Measurements from ENCODE around the gene ITPRIPL1.
A peak's percentile ranks its signal among the peaks of the same experiment; 100 is the strongest.
"Not testable (repeated sequence)": the region's sequence is repeated elsewhere in the genome, so short reads cannot be mapped to it uniquely, and the experiment has no call there.

The ITPRIPL1 gene, protein sequence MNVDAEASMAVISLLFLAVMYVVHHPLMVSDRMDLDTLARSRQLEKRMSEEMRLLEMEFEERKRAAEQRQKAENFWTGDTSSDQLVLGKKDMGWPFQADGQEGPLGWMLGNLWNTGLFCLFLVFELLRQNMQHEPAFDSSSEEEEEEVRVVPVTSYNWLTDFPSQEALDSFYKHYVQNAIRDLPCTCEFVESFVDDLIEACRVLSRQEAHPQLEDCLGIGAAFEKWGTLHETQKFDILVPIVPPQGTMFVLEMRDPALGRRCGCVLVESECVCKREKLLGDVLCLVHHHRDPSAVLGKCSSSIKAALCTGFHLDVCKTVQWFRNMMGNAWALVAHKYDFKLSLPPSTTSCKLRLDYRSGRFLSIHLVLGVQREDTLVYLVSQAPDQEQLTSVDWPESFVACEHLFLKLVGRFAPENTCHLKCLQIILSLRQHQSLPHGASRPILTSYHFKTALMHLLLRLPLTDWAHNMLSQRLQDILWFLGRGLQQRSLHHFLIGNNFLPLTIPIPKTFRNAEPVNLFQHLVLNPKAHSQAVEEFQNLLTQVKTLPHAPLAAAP

DNA sequence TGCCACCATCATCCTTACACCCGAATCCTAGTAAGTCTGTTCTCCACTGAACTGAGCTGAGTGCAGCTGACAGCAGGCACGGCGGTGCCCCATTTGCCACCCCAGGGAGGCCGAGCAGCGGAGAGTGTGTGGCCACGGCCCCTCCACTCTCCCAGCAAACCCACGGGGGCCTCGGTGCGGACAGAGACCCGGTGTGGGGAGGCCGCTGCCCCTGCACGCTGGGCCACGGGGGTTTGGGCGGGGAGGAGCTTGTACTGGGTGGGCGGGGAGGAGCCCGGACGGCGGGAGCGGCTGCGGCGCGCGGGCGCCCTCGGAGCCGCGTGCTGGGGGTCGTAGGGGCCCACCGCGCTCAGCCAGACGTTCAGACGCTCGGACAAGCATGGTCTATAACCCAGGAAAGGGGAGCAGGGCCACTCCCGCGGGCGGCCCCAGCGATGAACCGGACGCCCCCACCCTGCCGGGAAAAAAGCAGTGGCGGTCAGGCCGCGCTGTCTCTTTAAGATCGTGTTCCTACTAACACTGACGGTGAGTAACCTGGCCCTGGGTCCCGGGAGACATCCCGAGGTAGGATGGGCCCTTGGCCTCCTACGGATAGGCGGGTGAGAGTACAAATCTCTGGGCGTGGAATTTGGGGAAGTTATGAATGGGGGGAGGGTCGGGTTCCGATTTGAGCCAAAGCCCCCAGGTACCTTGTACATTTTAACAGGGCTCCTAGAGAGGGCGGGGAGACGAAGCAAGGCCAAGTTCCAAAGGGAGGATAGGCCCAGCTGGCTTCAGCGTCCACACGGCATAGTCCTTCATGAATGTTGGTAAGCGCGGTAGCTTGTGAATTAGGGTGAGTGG lies at the start of gene ITPRIPL1:
ITPRIPL1 (plus strand) TSS at position 277 of the 843 bp plus-strand sequence; CDS start at position 800, 523 bp downstream.
- peak; percentile 43 for DNase-seq (ENCODE audit: low read depth)

DNA sequence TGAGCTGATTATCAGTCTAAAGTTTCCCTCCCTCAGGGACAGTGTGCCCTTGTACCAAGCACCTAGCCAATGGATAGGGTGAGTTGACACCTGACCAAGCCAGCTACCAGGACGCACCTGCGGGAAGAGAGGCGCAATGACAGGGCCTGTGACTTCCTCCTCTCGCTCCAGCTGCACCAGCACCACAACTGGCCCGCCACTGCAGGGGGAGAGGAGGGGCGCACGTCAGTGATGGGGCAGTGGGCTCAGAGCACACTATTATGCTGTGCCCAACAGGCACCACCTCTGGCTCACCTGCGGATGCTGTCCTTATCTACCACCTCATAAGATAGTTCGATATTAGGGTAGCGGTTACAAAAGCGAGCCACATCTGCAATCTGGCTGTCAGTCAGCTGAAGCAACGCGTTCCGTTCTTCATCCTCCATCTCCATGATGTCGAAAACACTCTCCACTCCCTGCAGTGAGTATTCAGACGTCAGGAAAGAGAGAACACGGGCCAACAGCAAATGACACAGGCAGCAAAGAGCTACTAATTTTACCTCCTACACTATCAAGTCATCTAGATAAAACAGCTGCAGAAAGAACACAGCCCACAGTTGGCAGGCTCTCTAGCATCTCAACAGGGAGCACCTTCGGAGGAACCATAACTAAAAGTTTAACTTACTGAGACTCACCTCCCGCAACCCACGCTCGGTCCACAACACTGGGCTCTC lies 48.2 kb upstream of the ITPRIPL1 start:
- DNase-seq (ENCODE audit: low read depth): no peak

DNA sequence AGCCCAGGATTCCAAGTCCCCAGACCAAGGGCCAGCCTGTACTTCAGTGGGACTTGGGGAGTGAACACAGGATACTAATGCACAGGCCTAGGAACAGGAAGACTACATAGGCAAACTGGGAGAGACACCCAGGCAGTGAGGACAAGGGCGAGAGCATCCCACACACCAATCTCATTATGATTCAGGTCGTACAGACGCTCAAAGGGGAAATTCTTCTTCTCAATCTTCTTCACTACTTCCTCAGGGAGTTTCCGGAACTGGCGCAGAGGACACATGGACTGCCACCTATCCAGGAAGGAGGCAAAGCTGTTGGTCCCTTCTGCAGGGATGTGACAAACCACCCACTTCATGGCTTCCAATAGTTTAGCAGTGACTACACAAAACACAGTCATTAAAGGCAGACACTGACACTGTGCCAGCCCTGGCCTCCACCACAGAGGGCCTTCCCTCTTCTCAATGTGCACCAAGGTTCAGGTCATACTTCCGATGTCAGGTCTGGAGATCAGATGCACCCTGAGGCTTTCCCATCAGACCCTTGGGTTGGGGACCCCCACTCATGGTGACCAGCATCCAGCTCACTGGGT lies 37.8 kb upstream of the ITPRIPL1 start:
- DNase-seq (ENCODE audit: low read depth): no peak

DNA sequence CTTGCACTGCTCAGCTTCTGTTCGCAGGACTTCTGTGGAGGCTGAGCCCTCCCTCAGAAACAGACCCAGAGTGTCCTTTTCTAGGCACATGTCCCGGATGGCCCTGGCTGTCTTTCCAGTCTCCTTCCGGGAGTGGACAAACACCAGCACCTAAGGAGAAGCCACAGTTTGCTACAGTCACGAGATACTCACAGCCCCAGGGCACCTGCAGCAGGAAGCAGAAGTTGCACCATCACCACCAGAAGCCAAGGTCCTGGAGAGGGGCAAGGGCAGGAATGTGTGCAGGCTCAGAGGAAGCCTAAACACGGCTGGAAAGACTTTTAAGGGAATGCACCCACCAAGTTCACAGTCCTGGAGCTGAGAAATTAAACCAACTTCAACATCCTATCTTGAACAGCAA lies 33.4 kb upstream of the ITPRIPL1 start:
- DNase-seq (ENCODE audit: low read depth): no peak

DNA sequence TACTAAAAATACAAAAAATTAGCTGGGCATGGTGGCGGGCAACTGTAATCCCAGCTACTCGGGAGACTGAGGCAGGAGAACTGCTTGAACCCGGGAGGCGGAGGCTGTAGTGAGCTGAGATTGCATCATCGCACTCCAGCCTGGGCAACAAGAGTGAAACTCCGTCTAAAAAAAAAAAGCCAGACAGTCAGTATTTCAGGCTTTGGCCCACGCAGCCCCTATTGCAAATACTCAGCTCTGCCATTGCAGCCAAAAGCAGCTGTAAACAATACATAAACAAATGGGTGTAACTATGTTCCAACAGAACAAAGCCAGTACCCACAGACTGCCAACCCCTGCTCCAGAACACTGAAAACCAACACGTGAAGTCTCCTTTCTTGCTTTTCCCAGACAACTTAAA lies 30.8 kb upstream of the ITPRIPL1 start:
- DNase-seq (ENCODE audit: low read depth): not testable (repeated sequence)

DNA sequence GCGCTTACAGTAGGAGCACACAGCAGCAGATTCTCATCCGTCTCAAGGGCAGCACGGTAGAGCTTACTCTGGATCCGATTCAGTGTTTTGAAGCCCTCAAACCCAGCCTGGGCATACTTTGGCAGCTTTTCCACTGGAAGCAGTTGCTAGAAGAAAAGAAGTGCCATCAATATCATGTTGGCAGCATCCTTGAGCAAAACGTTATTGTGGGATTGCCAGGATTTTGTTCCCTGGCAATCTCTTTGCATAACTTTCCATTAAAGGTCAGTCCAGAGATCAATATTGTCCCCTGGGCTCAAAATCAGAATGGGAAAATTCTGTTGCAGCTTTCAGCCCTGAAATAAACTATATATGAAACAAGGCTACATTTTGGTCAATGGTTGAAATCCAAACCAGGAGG lies 28.2 kb upstream of the ITPRIPL1 start:
- DNase-seq (ENCODE audit: low read depth): no peak

DNA sequence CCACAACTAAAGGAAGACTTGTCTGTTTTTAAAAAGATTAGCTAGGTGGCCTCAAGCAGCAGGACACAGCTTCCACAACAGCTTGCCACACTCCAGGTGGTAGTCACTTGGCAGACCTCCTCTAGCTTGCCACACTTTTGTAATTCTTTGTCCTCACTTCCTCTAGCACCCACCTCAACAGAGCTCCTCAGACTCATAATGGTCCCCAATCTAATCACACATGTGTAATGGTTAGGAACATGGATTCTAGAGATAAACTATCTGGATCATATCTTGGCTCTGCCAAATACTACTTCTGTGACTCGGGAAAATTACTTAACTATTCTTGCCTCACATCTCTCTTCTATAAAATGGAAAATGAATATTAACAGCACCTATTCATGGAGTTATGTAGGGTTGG lies 23.3 kb upstream of the ITPRIPL1 start:
- DNase-seq (ENCODE audit: low read depth): no peak

DNA sequence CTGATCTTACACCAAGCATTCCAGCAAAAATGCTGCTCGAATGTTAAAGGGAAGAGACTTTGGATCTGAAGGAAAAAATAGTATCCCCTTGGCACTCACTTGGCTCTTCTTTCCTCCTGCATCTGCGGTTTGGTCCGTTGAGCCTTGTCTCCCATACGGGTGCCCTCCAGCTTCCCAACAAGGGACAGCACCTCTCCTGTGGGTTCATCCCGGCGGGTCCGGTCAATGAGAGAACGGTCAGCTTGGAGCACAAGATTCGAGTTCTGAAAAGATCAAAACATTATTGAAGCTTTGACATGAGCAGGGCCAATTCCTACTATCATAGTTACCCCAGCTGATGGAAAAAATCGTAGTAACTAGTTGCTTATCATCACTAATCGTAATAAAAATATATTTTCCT lies 20.5 kb upstream of the ITPRIPL1 start:
- DNase-seq (ENCODE audit: low read depth): no peak

DNA sequence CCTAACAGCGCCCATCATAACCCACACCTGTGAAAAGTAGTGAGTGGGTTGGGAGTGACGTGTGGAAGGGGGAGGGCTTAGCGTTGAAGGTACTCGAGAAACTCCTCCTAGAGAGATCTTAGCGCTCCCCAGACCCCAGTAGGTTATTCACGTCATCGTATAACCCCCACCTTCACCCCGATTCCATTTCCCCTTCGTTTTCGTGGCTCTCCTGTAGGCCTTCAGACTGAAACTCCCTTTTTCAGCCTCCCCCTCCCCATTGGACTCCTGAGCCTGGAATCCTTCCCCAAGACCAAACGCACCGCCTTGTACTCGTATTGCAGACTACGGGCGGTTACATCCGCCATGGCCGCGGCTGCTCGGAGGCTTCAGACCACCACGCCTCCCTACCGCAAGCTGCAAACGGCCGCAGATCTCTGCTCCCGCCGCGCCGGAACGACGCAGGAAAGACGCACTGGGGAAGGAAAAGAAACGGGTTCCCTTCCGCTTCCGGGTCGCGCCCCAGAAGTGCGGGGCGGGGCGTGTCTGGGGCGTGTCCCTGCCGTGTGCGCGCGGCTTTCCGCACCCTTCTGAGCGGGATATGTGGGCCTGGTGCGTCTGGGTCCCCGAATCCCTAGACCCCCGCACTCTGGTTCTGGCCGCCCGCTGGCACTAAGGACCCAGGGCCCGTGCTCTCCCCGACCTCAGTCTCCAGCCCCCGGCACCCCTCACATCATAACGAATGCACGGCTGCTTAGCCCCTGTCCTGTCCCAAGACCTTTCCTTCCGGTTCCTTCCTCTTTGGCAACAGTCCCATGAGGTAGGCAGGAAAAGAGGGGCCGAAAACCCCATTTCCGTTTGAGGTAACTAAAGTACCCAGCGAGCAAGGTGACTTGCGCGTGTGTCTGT lies 19.8 kb upstream of the ITPRIPL1 start, which contains the start of gene SNRNP200:
SNRNP200 (minus strand) TSS at position 456 of the 888 bp plus-strand sequence; CDS start at position 347, 109 bp downstream.
- DNase-seq (ENCODE audit: low read depth): peak; percentile 91

DNA sequence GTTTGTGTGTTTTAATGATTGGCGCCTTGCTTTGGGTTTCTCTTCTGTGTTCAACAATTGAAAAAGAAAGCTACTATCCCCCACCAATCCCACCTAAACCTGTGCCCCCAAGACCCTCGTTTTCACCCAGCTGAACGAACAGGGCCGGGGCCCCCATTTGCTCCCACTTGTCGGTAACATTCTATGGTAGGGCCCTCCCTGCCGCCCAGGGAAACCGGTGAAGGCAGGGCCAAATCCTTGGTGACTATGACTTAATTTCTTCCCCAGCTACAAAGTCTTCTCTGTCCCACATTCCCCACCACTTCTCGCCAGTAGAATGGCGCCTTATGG lies 19.2 kb upstream of the ITPRIPL1 start:
- DNase-seq (ENCODE audit: low read depth): no peak

DNA sequence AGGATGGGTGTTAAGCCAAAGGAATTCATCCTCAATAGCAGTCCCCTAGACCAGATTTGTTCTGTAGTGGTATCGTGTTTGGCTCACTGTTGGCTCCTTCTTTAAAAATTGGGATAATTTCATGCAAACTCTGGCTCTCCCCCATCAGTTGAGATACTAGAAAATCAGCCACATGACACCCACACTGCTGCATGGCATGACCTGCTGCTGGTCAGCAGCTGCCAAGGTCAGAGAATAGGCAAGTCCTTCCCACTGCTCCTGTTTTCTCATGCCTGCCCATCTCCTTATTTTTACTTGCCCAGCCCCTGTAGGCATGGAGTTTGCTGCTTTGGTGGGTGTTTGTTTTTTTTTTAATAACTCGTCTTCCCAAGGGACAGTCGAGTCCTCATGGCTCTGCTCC lies 18.7 kb upstream of the ITPRIPL1 start:
- DNase-seq (ENCODE audit: low read depth): no peak

DNA sequence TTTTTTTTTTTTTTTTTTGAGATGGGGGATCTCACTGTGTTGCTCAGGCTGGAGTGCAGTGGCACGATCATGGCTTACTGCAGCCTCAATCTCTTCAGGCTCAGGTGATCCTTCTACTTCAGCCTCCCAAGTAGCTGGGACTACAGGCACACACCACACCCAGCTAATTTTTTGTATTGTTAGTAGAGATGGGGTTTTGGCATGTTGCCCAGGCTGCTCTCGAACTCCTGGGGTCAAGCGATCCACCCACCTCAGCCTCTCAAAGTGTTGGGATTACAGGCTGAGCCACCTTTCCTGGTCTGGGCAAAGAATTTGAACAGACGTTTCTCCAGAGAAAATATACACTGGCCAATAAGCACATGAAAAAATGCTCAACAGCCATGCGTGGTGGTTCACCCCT lies 16.9 kb upstream of the ITPRIPL1 start:
- no peak for DNase-seq (ENCODE audit: low read depth)

DNA sequence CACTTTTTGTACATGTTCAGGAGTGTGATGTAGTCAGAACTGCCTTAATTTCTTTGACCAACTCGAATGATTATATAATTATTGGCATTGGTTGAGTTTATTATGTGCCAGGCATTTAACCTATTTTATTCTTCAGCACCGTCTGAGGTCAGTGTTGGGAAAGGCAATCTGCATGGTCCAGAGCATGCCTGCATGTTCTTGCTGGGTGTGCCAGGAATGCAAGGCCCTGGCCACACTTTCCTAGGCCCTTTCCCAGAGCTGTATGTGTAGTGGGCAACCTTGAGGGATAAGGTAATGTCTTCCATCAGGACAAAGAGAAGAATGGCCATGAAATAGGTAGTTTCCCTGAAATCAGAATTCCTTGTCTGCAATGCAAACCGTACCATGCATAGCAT lies 10.1 kb upstream of the ITPRIPL1 start:
- no peak for DNase-seq (ENCODE audit: low read depth)

DNA sequence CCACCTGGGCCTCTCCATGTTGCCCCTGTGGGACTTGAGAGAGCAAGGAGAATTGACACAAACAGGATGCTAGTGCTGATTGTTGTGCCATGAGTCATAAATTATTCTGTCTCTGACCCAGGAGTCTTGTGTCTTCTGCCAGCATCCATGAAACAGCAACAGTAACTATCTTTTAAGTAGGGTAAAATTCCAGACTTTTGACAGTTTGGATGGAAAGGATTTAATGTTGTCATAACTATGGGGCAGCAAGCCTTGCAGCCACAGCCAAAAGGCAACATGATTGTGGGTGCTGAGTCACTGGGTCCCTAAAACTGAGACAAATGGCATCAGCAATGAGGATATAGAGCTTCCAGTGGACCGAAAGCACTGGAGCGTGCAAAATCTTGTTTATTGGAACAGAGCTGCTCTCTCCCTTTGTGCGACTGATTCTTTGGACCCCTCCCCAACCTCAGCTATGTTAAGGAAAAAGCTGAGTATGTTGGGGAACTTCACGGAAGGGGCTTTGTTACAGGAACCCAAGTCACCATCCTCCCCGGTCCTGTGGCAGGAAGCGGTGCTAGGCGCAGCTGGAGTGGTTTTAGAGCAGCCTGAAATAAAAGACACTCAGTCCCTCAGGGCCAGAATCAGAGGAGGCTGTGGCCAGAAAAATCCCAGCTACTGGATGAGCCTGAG lies 9.6 kb upstream of the ITPRIPL1 start:
- DNase-seq (ENCODE audit: low read depth): no peak

DNA sequence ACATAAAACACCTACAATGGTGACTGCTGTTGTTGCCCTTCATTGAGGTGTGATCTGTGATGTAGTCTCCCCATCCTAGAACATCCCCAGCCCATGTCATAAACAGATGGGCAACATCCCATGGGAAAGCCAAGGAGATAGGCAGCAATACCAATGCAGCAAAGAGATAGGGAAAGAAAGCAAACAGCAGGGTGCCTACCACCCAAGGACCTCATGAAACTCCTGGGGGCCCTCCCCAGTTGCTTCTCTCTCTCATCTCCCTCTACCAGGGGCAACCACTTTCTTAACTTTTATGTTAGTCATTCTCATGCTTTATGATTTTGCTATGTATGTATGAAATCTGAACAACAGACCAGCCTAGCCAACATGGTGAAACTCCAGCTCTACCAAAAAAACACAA lies 8.1 kb upstream of the ITPRIPL1 start:
- DNase-seq (ENCODE audit: low read depth): no peak

DNA sequence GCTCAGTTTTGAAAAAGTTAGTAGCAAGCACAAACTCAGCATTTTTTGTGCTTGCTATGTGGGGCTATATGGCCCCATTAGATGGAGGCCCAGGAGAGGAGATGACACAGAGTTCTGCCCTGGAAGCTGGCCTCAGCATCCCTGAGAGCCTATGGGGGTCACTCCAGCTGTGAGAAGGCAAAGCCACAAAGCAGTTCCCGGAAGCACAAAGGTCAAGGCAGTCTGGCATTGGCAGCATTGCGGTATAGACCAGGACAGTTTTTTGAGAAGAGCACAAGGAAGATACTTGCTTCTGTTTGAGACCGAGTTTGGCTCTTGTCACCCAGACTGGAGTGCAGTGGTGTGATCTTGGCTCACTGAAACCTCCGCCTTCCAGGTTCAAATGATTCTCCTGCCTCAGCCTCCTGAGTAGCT lies 7.5 kb upstream of the ITPRIPL1 start:
- no peak for DNase-seq (ENCODE audit: low read depth)

DNA sequence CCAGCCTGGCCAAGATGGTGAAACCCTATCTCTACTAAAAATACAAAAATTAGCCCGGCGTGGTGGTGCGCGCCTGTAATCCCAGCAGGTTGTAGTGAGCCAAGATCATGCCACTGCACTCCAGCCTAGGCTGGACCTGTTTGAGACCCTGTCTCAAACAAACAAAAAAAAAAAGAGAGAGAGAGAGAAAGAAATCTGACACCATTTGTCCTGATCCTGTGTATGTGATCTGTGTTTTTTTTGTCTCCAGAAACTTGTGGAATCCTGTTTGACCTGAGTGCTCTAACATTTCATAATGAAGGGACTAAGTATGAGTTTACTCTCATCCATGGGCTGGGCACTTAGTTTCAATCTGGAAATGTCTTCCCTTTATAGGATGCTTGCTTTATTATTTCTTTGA lies 6.4 kb upstream of the ITPRIPL1 start:
- DNase-seq (ENCODE audit: low read depth): no peak

DNA sequence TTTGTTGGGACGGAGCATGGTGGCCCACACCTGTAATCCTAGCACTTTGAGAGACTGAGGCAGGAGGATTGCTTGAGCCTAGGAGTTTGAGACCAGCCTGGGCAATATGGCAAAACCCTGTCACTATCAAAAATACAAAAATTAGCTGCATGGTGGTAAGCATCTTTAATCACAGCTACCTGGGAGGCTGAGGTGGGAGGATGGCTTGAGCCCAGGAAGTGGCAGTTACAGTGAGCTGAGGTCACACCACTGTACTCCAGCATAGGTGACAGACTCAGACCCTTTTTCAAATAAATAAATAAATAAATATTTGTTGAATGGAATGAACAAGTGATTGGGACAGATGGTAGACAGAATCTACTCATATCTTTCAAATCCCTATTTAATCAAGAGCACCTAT lies 5.7 kb upstream of the ITPRIPL1 start:
- no peak for DNase-seq (ENCODE audit: low read depth)

DNA sequence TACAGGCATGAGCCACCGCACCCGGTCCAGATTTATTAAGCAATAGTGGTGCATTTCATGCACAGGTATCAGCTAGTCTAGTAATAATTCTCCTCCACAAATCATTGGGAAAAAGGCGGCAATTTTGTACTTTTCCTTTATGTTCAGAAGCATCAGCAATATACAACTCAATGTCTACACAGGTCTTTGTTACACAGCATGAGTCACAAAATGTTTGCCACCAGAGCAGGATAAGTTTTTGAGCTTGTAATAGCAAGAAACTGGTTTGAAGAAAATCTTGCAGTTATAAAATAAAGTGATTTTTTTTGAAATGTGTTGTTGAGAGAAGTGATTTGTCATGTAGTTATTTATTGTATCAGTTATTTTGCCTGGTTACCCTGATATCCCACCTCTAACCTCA lies 4.8 kb upstream of the ITPRIPL1 start:
- no peak for DNase-seq (ENCODE audit: low read depth)
